Left renal cortex interstitium (tissue), 4 donors: ENCODE results near the gene HHIPL1. TPM values are rescaled to one million over a fixed set of nuclear protein-coding genes. Genes with fewer than 3 reads are reported as not detected.

Experiments used
- DNase-seq, 4 donors: peaks; one replicate each; pipeline ENCODE4 v3.0.0-alpha.2; 2013; ENCODE audit warnings: low read depth in 4 of 4, low spot score in 2 of 4, missing footprints in 1 of 4
- polyA plus RNA-seq, 4 donors: library from polyadenylated mRNA; unstranded; fragments of 120-200 nt; gene quantifications; one replicate each; pipeline ENCODE4 v1.2.1, GENCODE V29; 2013; ENCODE audit not compliant: insufficient read length in 4 of 4

Gene HHIPL1
- polyA plus RNA-seq, 4 donors: 1.3 to 2.6 (median 1.9) TPM

GRCh38 chr14:99707420-99707819, 62.5 kb downstream of the HHIPL1 start:
- no peak for DNase-seq

DNA sequence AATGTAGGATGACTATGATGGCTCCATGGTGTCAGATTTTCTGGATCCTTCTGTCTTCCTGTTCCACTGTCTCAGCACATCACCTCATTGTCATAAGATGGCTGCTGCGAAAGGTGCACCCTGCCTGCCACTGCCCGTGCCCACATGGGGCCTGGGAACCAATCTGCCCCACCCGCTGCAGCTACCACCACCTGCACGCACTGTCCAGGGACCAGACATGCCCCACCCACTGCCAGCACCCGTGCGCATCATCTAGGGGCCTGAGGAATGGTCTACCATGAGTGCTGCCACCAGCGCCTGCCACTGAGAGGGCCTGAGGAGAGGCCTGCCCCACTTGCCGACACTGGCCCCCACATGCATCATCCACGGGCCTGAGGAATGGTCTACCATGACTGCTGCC, 63.0 kb downstream of the HHIPL1 start:
- no peak for DNase-seq

- DNase-seq: no peak
Measured at GRCh38 chr14:99708449-99708848, 63.5 kb downstream of the HHIPL1 start.

DNA sequence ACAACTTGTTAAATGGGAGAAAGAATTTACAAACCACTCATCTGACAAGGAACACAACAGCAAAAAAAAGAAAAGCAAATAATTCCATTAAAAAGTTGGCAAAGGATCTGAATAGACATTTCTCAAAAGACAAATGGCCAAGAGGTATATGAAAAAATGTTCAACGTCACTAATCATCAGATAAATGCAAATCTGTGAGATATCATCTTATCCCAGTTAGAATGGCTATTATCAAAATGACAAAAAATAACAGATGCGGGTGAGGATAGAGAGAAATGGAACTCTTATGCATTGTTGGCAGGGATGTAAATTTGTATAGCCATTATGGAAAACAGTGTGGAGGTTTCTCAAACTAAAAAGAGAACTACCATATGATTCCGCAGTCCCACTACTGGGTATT, 69.0 kb downstream of the HHIPL1 start:
- DNase-seq: no peak

DNA sequence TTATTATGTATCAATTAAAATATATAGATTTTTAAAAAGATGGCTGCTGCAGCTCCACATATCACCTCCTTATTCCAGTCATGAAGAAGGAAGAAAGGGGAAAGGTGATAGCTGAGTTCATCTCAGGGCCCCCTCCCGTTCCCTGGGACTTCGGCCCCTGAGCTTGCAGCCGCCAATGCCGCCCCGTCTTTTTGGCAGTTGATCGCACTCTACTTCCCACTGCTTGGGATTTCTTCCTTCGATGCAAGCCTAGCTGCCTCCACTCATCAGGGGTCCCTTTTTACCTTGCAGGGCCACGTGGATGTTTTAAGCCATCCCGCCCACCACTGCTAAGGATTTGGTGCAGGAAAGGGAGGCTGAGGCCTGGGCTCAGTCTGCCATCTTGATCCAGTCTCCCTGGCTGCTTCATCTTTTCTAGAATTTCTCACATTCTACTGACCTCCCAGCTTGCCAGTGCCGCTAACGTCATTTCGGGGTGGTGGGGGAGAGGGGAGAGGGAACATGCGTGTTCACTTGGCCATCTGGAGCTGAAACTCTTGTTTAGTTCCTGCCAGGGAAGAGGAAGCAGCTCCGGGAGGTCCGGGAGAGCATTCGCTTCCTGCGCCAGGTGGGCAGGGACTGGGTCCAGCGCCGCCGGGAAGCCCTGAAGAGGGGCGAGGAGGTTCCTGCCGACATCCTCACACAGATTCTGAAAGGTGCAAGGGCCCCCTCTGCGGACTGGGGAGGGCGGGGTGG, 70.5 kb downstream of the HHIPL1 start:
- DNase-seq: no peak

DNA sequence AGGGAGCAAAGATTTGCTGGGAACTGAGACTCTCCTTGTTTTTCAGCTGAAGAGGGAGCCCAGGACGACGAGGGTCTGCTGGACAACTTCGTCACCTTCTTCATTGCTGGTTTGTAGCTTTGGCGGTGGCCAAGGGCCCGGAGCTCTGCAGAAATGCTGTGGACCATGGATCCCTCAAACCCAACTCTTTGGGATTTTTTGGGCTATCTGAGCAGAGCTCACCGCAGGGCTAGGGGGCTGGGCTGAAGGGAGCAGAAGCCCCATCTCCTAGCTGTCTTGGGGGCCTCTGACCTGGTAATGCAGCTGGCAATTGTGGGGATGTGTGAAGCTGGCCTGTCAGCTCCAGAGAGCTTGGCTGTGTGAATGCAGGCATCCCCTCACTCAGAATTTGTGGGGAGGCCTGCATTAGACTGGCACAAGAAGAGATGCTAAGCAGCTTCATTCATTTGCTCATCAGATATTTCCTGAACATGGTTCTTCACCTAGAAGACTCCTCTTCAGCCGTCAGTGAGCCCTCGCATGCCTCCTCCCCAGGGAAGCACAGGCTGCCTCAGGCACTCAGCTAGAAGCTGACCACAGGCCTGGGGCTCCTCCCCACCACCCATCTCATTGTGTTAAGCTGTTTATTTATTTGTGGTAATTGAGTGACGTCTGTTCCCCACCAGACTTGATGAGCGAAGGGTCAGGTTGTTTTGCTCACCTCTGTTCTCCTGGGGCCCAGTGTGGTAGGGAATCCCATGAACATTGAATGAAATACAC, 71.3 kb downstream of the HHIPL1 start:
- no peak for DNase-seq

DNA sequence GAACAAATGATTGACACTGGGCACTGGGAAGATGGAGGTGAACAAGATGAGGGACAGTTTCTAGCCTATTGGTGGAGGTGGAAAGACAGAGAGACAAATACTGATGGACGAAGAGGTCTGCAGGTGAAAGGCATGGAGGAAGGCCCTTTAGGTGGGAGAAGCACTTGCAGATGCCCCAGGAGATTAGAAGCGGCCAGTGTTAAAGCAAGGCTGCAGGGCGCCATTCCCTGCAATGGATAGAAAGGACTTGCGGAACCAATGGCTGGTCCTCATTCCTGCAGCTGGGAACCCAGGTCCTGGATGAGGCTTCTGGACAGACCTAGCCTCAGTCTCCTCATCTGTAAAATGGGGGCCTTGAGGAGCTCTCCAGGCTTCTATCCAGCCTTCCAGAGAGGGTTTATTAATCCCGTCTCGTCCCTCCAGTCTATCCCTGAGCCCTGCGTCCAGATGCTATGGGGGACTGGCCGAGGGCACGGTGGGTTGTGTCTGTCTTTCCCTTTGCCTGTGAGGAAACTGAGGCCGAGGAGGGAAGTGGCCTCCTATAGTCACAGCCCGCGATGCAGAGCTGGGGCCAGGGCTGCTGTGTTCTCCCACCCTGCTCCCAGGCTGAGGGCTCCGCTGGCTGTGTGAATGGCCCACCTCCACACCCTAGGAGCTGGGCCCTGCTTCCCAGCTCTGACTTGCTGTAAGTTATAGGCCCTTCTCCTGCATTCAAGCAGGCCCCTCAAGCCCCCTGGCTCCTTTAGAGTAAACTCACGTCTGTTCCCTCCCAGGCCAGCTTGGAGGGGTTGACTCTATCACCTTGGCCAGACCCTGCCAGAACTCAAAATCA, 72.1 kb downstream of the HHIPL1 start:
- DNase-seq: no peak

DNA sequence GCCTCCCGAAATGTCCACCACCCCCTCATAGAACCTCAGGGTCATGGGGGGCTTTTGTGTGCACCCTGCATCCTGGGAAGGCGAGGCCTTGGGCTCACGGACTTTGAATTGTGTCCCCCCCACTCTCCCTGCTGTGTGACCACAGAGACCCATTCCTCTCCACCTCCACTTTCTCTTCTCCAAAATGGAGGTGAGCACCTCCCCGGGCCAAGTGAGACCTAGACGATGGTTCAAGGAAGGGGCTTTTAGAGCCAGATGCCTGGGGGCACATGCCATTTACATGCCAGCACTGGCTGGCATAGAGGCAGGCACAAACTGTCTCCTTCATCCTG, 72.7 kb downstream of the HHIPL1 start:
- DNase-seq: no peak

DNA sequence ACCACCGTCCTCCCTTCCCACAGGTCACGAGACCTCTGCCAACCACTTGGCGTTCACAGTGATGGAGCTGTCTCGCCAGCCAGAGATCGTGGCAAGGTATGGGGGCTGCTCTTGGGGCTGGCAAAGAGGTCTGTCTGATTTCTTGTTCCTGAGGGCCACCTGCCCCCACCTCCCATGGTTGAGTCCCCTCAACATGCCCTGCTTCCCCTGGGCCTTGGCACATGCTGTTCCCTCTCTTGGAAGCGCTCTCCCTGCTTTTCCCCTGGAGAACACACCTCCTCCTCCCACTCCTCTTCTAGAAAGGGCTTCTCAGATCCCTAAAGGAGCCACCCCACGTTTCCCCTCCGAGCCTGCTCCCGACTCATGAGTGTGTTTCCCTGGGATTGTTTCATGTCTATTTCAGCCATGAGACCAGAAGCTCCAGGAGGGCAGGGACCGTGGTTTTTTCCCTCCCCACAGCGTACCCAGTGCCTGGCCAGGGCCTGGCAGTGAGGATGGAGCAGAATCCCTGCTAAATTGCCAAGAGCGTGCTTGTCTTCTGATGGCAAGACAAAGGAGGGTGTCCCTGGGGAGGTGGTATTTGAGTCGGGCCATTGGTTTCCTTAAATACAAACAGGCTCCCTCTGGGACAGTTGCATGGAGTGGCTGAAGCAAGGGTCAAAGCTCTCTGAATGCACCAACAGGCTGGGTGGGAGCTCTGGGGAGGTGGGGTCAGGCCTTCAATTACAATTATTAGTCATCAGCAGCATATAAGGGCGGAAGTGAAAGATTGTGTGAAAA, 73.3 kb downstream of the HHIPL1 start:
- no peak for DNase-seq

DNA sequence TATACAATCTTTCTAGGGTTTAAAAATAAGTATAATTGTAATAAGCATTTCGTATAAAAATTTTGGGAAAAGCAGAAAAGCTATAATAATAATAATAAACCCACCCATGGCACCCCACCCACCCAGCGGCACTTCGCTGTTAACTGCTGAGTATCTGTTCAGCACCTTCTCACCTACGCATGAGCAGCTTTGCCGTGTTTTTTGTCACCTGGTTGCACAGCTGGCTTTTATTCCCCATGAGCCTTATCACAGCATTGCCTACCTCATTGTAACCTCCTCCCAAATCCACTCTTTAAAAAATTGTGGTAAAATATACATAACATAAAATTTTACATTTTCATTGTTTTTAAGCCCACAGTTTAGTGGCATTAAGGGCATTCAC, 73.9 kb downstream of the HHIPL1 start:
- DNase-seq: no peak

GRCh38 chr14:99720941-99721791, 76.2 kb downstream of the HHIPL1 start:
- DNase-seq: no peak

GRCh38 chr14:99721792-99722516, 77.0 kb downstream of the HHIPL1 start:
- no peak for DNase-seq

GRCh38 chr14:99722741-99723140, 77.8 kb downstream of the HHIPL1 start:
- no peak for DNase-seq

- no peak for DNase-seq
Measured at GRCh38 chr14:99724196-99724891, 79.4 kb downstream of the HHIPL1 start.

GRCh38 chr14:99724939-99725773, 80.2 kb downstream of the HHIPL1 start:
- no peak for DNase-seq

DNA sequence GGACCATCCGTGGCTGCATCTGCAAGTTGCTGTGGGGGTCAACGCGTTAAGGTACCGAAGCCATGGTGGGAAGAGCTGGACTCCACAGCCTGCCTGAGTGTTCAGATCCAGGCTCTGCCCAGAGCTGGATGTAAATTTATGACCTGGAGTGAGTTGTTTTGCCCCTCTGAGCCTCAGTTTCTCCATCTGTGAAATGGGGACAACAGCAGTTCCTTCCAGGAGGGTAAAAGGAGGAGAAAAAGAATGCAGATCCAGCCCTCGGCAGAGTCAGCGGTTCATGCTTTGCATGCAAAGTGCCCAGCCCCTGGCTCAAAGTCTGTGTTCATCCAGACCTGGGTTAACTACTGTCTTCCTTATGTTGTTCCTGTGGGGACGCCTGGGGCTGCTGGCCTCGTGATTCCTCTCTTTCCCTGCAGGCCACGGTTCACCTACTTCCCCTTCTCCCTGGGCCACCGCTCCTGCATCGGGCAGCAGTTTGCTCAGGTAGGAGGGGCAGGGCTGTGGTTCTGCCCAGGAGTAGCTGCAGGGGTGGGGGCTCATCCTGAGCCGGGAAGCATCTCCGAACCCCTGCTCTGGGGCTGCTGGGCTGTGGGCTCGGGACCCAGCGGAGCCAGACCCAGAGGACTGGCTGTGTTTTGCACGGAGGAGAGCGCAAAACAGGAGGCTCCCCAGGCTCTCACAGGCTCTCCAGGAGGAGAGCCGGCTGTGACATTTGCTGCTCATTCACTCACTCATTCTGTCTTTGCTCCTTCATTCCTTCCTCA, 81.0 kb downstream of the HHIPL1 start:
- no peak for DNase-seq

GRCh38 chr14:99726538-99727095, 81.7 kb downstream of the HHIPL1 start:
- DNase-seq: no peak
